AG04450 (cell line): Measurements from ENCODE around the gene EXOC3L4. TPM values are rescaled to one million over a fixed set of nuclear protein-coding genes. Genes with fewer than 3 reads are reported as not detected.

ENCODE experiments used
- CTCF ChIA-PET: fragments of 300-600, 350-600 bp; formaldehyde crosslinking; extraction: SDS; loops from one replicate; lab custom pipeline; 2022; ENCODE audit warnings: antibody characterized with exemption, inconsistent platforms; lab: Charles Lee
- POLR2A ChIA-PET: fragments of 350-600 bp; formaldehyde crosslinking; extraction: SDS; loops from one replicate; lab custom pipeline; 2021; ENCODE audit warnings: antibody characterized with exemption, inconsistent platforms; lab: Yijun Ruan, JAX
- DNase-seq: peaks from one replicate; pipeline ENCODE4 v3.0.0-alpha.2; 2011; ENCODE audit warnings: low read depth, low spot score
- H3K27ac ChIP-seq: one replicate; pipeline ENCODE4 v1.5.1; 2012; ENCODE audit warnings: low read depth, low read length, control low read depth
- H3K27me3 ChIP-seq: one replicate; pipeline ENCODE4 v1.6.0; 2012; ENCODE audit warnings: low read length; ENCODE audit not compliant: control insufficient read depth, insufficient read depth
- H3K4me3 ChIP-seq: 2 replicates; pipeline ENCODE4 v1.5.1; 2011; ENCODE audit warnings: mild to moderate bottlenecking, low read depth, low read length, control low read depth
- H3K9me3 ChIP-seq: 2 replicates; pipeline ENCODE4 v1.5.1; 2012; ENCODE audit warnings: low read length; ENCODE audit not compliant: control insufficient read depth, insufficient read depth
- polyA plus RNA-seq: library from polyadenylated mRNA; depleted of rRNA; stranded (reverse); fragments of >200 nt; gene quantifications from 2 replicates; pipeline ENCODE4 v1.2.3, GENCODE V29; 2011
- TF ChIP-seq, protein P1 (sequence below): IDR thresholded peaks from 2 replicates; pipeline ENCODE4 v1.5.1; 2011; ENCODE audit warnings: low read depth, low read length, control low read depth, inconsistent platforms

Gene EXOC3L4
- polyA plus RNA-seq, 1 experiment = not detected

- TF ChIP-seq, protein P1, sequence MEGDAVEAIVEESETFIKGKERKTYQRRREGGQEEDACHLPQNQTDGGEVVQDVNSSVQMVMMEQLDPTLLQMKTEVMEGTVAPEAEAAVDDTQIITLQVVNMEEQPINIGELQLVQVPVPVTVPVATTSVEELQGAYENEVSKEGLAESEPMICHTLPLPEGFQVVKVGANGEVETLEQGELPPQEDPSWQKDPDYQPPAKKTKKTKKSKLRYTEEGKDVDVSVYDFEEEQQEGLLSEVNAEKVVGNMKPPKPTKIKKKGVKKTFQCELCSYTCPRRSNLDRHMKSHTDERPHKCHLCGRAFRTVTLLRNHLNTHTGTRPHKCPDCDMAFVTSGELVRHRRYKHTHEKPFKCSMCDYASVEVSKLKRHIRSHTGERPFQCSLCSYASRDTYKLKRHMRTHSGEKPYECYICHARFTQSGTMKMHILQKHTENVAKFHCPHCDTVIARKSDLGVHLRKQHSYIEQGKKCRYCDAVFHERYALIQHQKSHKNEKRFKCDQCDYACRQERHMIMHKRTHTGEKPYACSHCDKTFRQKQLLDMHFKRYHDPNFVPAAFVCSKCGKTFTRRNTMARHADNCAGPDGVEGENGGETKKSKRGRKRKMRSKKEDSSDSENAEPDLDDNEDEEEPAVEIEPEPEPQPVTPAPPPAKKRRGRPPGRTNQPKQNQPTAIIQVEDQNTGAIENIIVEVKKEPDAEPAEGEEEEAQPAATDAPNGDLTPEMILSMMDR = no peak
- CTCF ChIA-PET = no interaction called here
Measured at GRCh38 chr14:103132381-103133209, 38.1 kb downstream of the EXOC3L4 start.

GRCh38 chr14:103133210-103134140, 39.0 kb downstream of the EXOC3L4 start:
- POLR2A ChIA-PET = no interaction called here
- TF ChIP-seq, protein P1 = no peak
- Histone ChIP-seq H3K4me3 (no peak overlapping the region), H3K27ac (no peak overlapping the region), H3K9me3 (no peaks in the 10 kb centered on the region; the same call in 1 of the 2 replicates), H3K27me3 (no peaks in the 10 kb centered on the region)
- no peak for DNase-seq
- CTCF ChIA-PET = interaction anchor here (2.9 kb wide), 1 partner anchor 28 kb away, joined by 18 read pairs; no protein-coding TSS in a partner anchor

More at GRCh38 chr14:103132381-103133209, 38.1 kb downstream of the EXOC3L4 start:
- Histone ChIP-seq H3K27ac (no peak overlapping the region), H3K9me3 (no peaks in the 10 kb centered on the region; the same call in 1 of the 2 replicates), H3K27me3 (no peaks in the 10 kb centered on the region), H3K4me3 (no peak overlapping the region)
- no peak for DNase-seq
- POLR2A ChIA-PET = interaction anchor here (0.6 kb wide), 1 partner anchor 213 kb away, joined by 3 read pairs; no protein-coding TSS in a partner anchor

DNA sequence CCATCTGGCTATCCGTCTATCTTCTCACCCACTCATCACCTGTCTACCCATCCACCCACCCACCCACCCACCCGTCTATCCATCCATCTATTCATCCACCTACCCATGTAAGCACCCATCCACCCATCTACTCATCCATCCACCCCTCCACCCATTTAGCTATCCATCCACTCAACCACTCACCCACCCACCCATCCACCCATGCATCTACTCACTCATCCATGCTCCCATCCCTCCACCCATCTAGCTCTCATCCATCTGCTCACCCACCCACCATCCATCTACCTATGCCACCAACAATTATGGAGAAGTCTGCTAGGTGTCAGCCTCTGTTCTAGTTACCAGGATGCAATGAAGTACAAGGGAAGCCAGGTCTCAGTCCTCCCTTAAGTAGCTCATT, 39.9 kb downstream of the EXOC3L4 start:
- ChIA-PET POLR2A (no interaction called here), CTCF (interaction anchor here (2.9 kb wide), 1 partner anchor 29 kb away, joined by 18 read pairs; no protein-coding TSS in a partner anchor)
- H3K4me3 ChIP-seq = no peak overlapping the region
- no peaks in the 10 kb centered on the region; the same call in 1 of the 2 replicates for H3K9me3 ChIP-seq
- no peaks in the 10 kb centered on the region for H3K27me3 ChIP-seq
- TF ChIP-seq, protein P1 = no peak
- no peak for DNase-seq
- H3K27ac ChIP-seq = no peak overlapping the region

DNA sequence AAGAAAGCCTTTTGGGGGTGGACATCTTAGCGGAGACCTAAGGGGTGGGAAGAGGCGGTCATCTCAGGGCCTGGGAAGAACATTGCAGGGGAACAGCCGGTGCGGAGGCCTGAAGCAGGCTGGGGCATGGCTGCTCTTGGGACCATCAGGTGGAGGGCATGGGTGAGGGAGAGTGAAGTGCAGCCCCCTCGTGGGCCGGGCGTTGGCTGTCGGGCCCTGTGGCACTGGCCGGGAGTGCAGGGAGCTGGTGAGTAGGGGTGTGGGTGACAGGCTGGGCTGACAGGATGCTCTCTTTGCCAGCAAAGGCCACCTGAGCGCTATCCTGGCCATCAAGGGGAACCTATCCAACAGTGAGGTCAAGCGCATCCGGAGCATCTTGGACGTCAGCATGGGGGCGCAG, 40.4 kb downstream of the EXOC3L4 start:
- no peaks in the 10 kb centered on the region for H3K27me3 ChIP-seq
- TF ChIP-seq, protein P1 = no peak
- no peak overlapping the region for H3K4me3 ChIP-seq
- no peak overlapping the region for H3K27ac ChIP-seq
- DNase-seq = no peak
- POLR2A ChIA-PET = no interaction called here
- CTCF ChIA-PET = interaction anchor here (2.4 to 2.9 kb wide), 2 partner anchors 9 to 30 kb away, joined by 8 to 18 read pairs; no protein-coding TSS in a partner anchor
- H3K9me3 ChIP-seq = no peaks in the 10 kb centered on the region; the same call in 1 of the 2 replicates
